NCI-H345 treated with DMSO at 0.1 percent for 48 hours (cell line): Measurements from ENCODE around the gene RCAN1.
"Not testable (repeated sequence)": the region's sequence is repeated elsewhere in the genome, so short reads cannot be mapped to it uniquely, and the experiment has no call there.

Experiments
- DNase-seq: peaks from one replicate; lab custom pipeline; 2025; ENCODE audit not compliant: unreplicated experiment; lab: John Stamatoyannopoulos, UW

RCAN1 gene

GRCh38 chr21:34570313-34570712 is 44.6 kb downstream of the RCAN1 start:
- DNase-seq: no peak

- DNase-seq: no peak
These were observed 45.4 kb downstream of the RCAN1 start for GRCh38 chr21:34569381-34569979.

GRCh38 chr21:34568801-34569200 is 46.1 kb downstream of the RCAN1 start:
- not testable (repeated sequence) for DNase-seq

- no peak for DNase-seq
These were observed 47.2 kb downstream of the RCAN1 start for GRCh38 chr21:34567604-34568155.

- DNase-seq: no peak
These were observed 49.7 kb downstream of the RCAN1 start for GRCh38 chr21:34565238-34565637.

- not testable (repeated sequence) for DNase-seq
These were observed 51.5 kb downstream of the RCAN1 start for GRCh38 chr21:34563370-34563769.

- no peak for DNase-seq
These were observed 53.1 kb downstream of the RCAN1 start for GRCh38 chr21:34561806-34562205.

- no peak for DNase-seq
These were observed 54.3 kb downstream of the RCAN1 start for GRCh38 chr21:34560609-34561008.

GRCh38 chr21:34560021-34560420 is 54.9 kb downstream of the RCAN1 start:
- DNase-seq: no peak

- DNase-seq: no peak
These were observed 55.8 kb downstream of the RCAN1 start for GRCh38 chr21:34559089-34559631.

GRCh38 chr21:34558166-34558565 is 56.7 kb downstream of the RCAN1 start:
- no peak for DNase-seq

- no peak for DNase-seq
These were observed 57.7 kb downstream of the RCAN1 start for GRCh38 chr21:34557261-34557660.

GRCh38 chr21:34554670-34555069 is 60.2 kb downstream of the RCAN1 start:
- DNase-seq: not testable (repeated sequence)

GRCh38 chr21:34554227-34554626 is 60.7 kb downstream of the RCAN1 start:
- DNase-seq: no peak

- DNase-seq: no peak
These were observed 61.6 kb downstream of the RCAN1 start for GRCh38 chr21:34553151-34553952.

- no peak for DNase-seq
These were observed 62.4 kb downstream of the RCAN1 start for GRCh38 chr21:34552360-34553098.

GRCh38 chr21:34550182-34550799 is 64.6 kb downstream of the RCAN1 start:
- DNase-seq: no peak

GRCh38 chr21:34548781-34549376 is 66.0 kb downstream of the RCAN1 start:
- DNase-seq: no peak

- no peak for DNase-seq
These were observed 68.4 kb downstream of the RCAN1 start for GRCh38 chr21:34546542-34546941.

- no peak for DNase-seq
These were observed 69.6 kb downstream of the RCAN1 start for GRCh38 chr21:34545079-34545884.
